ENCODE data around the gene PRDX1.

GRCh38 chr1:45569962-45570581, 48.4 kb upstream of the PRDX1 start:
- TF ChIP-seq MAX (IDR thresholded peaks at IDR 0.05) (0 out of 2 replicates have a peak, but pooled peaks have one; percentile 13), CEBPB (IDR thresholded peaks at IDR 0.05) (no peak), EP300 (IDR thresholded peaks at IDR 0.05; ENCODE audit: borderline replicate concordance) (no peak), TAF1 (IDR thresholded peaks at IDR 0.05; ENCODE audit: low read depth) (no peak), EGR1 (IDR thresholded peaks at IDR 0.05) (no peak), TCF12 (IDR thresholded peaks at IDR 0.05; ENCODE audit: low read depth) (no peak)

All from Ishikawa (cell line).